PC-3 (cell line): ENCODE results near the gene PPIL3. TPM values are rescaled to one million over a fixed set of nuclear protein-coding genes. Genes with fewer than 3 reads are reported as not detected.

Experiments used
- ATAC-seq: fragments of 200-7000 bp; cut with Tn5 transposase; 2 replicates; pipeline ENCODE4 v1.9.1; 2020; ENCODE audit warnings: mild to moderate bottlenecking, moderate library complexity
- BruUV-seq: library from RNA; stranded (reverse); fragments of 400-500 nt; replicated peaks from 2 replicates; lab custom pipeline; 2021; lab: Mats Ljungman, UMichigan
- CTCF ChIA-PET: fragments of 300-600 bp; sonication (Branson Sonifier 250); formaldehyde crosslinking; loops from one replicate; lab custom pipeline; 2022; ENCODE audit warnings: antibody characterized with exemption; lab: Charles Lee
- POLR2A ChIA-PET: fragments of 300-600 bp; sonication (Branson Sonifier 250); formaldehyde crosslinking; loops from one replicate; lab custom pipeline; 2022; ENCODE audit warnings: antibody characterized with exemption; ENCODE audit not compliant: unreplicated experiment; lab: Charles Lee
- DNase-seq: peaks from one replicate; pipeline ENCODE4 v3.0.0-alpha.2; 2015
- H2AFZ ChIP-seq: fragments of 300-600 bp; sonication (generic); 2 replicates; pipeline ENCODE4 v1.6.0; 2016; ENCODE audit warnings: antibody characterized with exemption, low read length
- H3F3A ChIP-seq: fragments of 300-600 bp; sonication (generic); one replicate; pipeline ENCODE4 v1.6.0; 2017; ENCODE audit warnings: antibody characterized with exemption, low read length, control low read depth, mild to moderate bottlenecking; ENCODE audit not compliant: unreplicated experiment
- H3K27ac ChIP-seq: fragments of 300-600 bp; sonication (generic); 2 replicates; pipeline ENCODE4 v1.5.1; 2016; ENCODE audit warnings: mild to moderate bottlenecking, low read length
- H3K27me3 ChIP-seq: fragments of 300-600 bp; sonication (generic); 2 replicates; pipeline ENCODE4 v1.6.1; 2016; ENCODE audit warnings: low read length, mixed read lengths
- H3K36me3 ChIP-seq: fragments of 300-600 bp; sonication (generic); 2 replicates; pipeline ENCODE4 v1.6.1; 2016; ENCODE audit warnings: low read depth, mixed run types, low read length, mixed read lengths
- H3K4me1 ChIP-seq: fragments of 300-600 bp; sonication (generic); 2 replicates; pipeline ENCODE4 v1.5.1; 2016; ENCODE audit warnings: low read length; ENCODE audit not compliant: insufficient read depth
- H3K4me2 ChIP-seq: fragments of 300-600 bp; sonication (generic); 2 replicates; pipeline ENCODE4 v1.6.0; 2016; ENCODE audit warnings: low read length
- H3K4me3 ChIP-seq: fragments of 300-600 bp; sonication (generic); 2 replicates; pipeline ENCODE4 v1.5.1; 2016; ENCODE audit warnings: mild to moderate bottlenecking, low read length, mixed read lengths
- H3K79me2 ChIP-seq: fragments of 300-600 bp; sonication (generic); 2 replicates; pipeline ENCODE4 v1.6.1; 2017; ENCODE audit warnings: low read length, mixed read lengths
- H3K9ac ChIP-seq: fragments of 300-600 bp; sonication (generic); 2 replicates; pipeline ENCODE4 v1.6.0; 2016; ENCODE audit warnings: mild to moderate bottlenecking, low read length
- H3K9me2 ChIP-seq: fragments of 300-600 bp; sonication (generic); replicated peaks from 2 replicates; pipeline ENCODE4 v1.6.1; 2016; ENCODE audit warnings: mixed run types, low read length, mixed read lengths
- H3K9me3 ChIP-seq: fragments of 300-600 bp; sonication (generic); 2 replicates; pipeline ENCODE4 v1.6.1; 2016; ENCODE audit warnings: low read length, mixed read lengths
- H4K20me1 ChIP-seq: fragments of 300-600 bp; sonication (generic); 2 replicates; pipeline ENCODE4 v1.6.1; 2016; ENCODE audit warnings: low read length, mixed read lengths
- EZH2 ChIP-seq: fragments of 300-600 bp; sonication (generic); IDR thresholded peaks from one replicate; pipeline ENCODE4 v1.6.1; 2017; ENCODE audit warnings: antibody characterized with exemption, mild to moderate bottlenecking, low read length; ENCODE audit not compliant: unreplicated experiment
- EZH2phosphoT487 ChIP-seq: fragments of 300-600 bp; sonication (generic); IDR thresholded peaks from 2 replicates; pipeline ENCODE4 v1.6.1; 2018; ENCODE audit warnings: mild to moderate bottlenecking, antibody characterized with exemption, low read length, borderline replicate concordance
- intact Hi-C: fragments of 100-400 bp; cut with micrococcal nuclease; formaldehyde crosslinking; loops from 2 replicates; pipeline ENCODE4 v1.9.0; 2023
- total RNA-seq: library from RNA; depleted of rRNA; stranded (reverse); fragments of >200 nt; gene quantifications from 2 replicates; pipeline ENCODE4 v1.2.3, GENCODE V29; 2014
- TF ChIP-seq, protein P1 (sequence below): fragments of 300-600 bp; sonication (generic); conservative IDR thresholded peaks from 2 replicates; pipeline ENCODE4 v1.5.1; 2017; ENCODE audit warnings: antibody characterized with exemption, low read depth, mild to moderate bottlenecking, low read length

The PPIL3 gene
- total RNA-seq, 1 experiment from 2014 or later, result 37.1 TPM

DNA sequence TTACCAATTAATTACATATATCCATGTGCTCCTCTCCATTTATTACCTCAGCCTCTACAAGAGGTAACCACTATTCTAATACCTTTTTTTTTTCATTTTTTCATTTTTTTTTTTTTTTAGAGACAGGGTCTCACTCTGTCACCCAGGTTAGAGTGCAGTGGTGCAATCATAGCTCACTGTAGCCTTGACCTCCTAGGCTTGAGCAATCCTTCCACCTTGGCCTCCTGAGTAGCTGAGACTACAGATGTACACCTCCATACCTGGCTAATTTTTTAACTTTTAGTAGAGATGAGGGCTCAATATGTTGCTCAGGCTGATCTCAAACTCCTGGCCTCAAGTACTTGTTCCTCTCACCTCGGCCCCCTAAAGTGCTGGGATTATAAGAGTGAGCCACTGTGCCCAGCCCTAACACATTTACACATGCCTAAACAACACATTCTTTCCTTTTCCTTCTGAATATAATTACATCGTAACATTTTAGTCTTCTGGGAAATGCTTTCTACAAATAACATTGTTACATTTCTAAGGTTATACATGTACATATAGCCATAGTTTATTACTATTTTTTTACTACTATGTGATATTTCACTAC, 10.5 kb downstream of the PPIL3 start:
- H3K79me2 ChIP-seq, result no peaks in the 10 kb centered on the region
- no peaks in the 10 kb centered on the region for H4K20me1 ChIP-seq
- ChIA-PET POLR2A (no interaction called here), CTCF (no interaction called here)
- ATAC-seq, result no peak
- no peaks in the 10 kb centered on the region for H3K9me2 ChIP-seq
- no peaks in the 10 kb centered on the region for H3K9me3 ChIP-seq
- H3K27me3 ChIP-seq, result no peaks in the 10 kb centered on the region
- TF ChIP-seq, protein P1, sequence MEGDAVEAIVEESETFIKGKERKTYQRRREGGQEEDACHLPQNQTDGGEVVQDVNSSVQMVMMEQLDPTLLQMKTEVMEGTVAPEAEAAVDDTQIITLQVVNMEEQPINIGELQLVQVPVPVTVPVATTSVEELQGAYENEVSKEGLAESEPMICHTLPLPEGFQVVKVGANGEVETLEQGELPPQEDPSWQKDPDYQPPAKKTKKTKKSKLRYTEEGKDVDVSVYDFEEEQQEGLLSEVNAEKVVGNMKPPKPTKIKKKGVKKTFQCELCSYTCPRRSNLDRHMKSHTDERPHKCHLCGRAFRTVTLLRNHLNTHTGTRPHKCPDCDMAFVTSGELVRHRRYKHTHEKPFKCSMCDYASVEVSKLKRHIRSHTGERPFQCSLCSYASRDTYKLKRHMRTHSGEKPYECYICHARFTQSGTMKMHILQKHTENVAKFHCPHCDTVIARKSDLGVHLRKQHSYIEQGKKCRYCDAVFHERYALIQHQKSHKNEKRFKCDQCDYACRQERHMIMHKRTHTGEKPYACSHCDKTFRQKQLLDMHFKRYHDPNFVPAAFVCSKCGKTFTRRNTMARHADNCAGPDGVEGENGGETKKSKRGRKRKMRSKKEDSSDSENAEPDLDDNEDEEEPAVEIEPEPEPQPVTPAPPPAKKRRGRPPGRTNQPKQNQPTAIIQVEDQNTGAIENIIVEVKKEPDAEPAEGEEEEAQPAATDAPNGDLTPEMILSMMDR, result no peak
- TF ChIP-seq EZH2phosphoT487 (no peak), EZH2 (no peak)
- no peak overlapping the region for H3K27ac ChIP-seq
- H2AFZ ChIP-seq, result no peak overlapping the region
- peaks cover 18% of the 10 kb centered on the region for H3K36me3 ChIP-seq
- H3K4me2 ChIP-seq, result no peak overlapping the region
- no peaks in the 10 kb centered on the region for H3K4me1 ChIP-seq
- intact Hi-C loops, result no loop called here
- no peak overlapping the region for H3K4me3 ChIP-seq
- H3K9ac ChIP-seq, result no peak overlapping the region
- H3F3A ChIP-seq, result no peaks in the 10 kb centered on the region
- no TSS peak for BruUV-seq
- no peak for DNase-seq

DNA sequence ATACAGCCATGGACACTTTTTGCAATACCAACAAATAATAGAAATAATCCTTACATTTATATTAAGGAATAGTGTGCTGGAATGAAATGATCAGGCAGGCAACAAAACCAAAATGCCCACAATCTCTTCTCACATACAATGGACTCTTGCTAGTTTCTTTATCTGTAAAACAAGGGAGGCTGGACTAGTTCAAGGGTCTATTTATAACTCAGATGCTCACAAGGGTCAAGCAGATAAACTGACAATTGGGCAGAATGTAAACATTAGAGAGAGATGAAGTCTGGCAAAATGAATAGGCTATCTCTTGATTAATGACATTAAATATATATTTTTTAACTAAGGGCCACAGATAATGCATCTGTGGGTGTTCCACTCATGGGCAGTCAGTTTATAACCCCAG, 11.4 kb downstream of the PPIL3 start:
- TF ChIP-seq, protein P1, result no peak
- no peak for TF ChIP-seq EZH2phosphoT487
- TF ChIP-seq EZH2, result no peak
- no peaks in the 10 kb centered on the region for H3K79me2 ChIP-seq
- H3K4me1 ChIP-seq, result no peaks in the 10 kb centered on the region
- no peaks in the 10 kb centered on the region for H3K27me3 ChIP-seq
- no peak overlapping the region for H2AFZ ChIP-seq
- no peaks in the 10 kb centered on the region for H3F3A ChIP-seq
- H3K9me2 ChIP-seq, result no peaks in the 10 kb centered on the region
- BruUV-seq, result no TSS peak
- H3K9me3 ChIP-seq, result no peaks in the 10 kb centered on the region
- no peaks in the 10 kb centered on the region for H4K20me1 ChIP-seq
- ChIA-PET CTCF (no interaction called here), POLR2A (no interaction called here)
- ATAC-seq (no peak), DNase-seq (no peak)
- H3K36me3 ChIP-seq, result peaks cover 20% of the 10 kb centered on the region
- no peak overlapping the region for H3K9ac ChIP-seq
- H3K27ac ChIP-seq, result no peak overlapping the region
- intact Hi-C loops, result no loop called here
- H3K4me3 ChIP-seq, result no peak overlapping the region
- no peak overlapping the region for H3K4me2 ChIP-seq

DNA sequence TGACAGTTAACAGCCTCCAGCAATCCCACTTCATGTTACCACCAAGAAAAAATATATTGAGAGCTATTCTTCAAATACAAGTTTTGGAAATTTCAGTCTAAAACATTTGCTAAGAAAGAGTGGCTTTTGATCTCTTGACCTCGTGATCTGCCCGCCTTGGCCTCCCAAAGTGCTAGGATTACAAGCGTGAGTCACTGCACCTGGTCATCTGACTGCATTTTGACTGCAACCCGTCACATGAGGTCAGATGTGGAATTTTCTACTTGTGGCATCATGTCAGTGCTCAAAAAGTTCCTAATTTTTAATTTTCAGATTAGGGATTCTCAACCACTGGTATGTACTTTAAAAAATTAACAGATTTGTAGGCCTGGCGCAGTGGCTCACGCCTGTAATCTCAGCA, 15.3 kb downstream of the PPIL3 start:
- Histone ChIP-seq H3K79me2 (no peaks in the 10 kb centered on the region), H3K4me1 (no peaks in the 10 kb centered on the region), H3K27ac (no peak overlapping the region), H3K4me3 (no peak overlapping the region), H3K36me3 (peaks cover 17% of the 10 kb centered on the region), H3F3A (no peaks in the 10 kb centered on the region), H3K9ac (no peak overlapping the region), H3K4me2 (no peak overlapping the region), H3K9me2 (no peaks in the 10 kb centered on the region), H4K20me1 (no peaks in the 10 kb centered on the region), H3K9me3 (no peaks in the 10 kb centered on the region), H3K27me3 (no peaks in the 10 kb centered on the region), H2AFZ (no peak overlapping the region)
- TF ChIP-seq EZH2phosphoT487, result no peak
- TF ChIP-seq EZH2, result no peak
- TF ChIP-seq, protein P1, result no peak
- DNase-seq, result no peak
- no peak for ATAC-seq
- CTCF ChIA-PET, result no interaction called here
- no TSS peak for BruUV-seq
- POLR2A ChIA-PET, result no interaction called here
- intact Hi-C loops, result no loop called here
